ENCODE data around the gene APLP2.

DNA sequence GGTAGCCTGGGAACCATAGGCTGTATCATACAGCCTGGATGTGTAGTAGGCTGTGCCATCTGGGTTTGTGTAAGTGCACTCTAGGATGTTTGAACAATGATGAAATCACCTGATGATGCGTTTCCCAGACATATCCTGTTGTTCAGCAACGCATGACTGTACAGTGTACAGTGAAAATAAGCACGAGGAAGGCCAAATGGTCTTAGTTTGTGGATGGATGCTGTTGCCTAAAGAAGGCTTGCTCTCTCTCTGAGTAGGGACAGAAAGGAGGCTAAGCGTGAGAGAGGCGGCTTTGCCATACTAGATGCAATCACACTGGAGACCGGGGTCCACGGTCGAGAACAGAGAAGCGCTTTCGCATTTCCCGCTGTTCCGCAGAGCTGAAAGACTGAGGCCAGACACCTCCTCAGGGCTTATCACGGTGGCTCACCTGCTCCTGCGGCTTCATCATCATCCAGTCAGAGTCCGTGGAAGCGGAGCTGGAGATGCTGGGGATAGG lies 27.6 kb upstream of the APLP2 start:
- TF ChIP-seq, protein P1, sequence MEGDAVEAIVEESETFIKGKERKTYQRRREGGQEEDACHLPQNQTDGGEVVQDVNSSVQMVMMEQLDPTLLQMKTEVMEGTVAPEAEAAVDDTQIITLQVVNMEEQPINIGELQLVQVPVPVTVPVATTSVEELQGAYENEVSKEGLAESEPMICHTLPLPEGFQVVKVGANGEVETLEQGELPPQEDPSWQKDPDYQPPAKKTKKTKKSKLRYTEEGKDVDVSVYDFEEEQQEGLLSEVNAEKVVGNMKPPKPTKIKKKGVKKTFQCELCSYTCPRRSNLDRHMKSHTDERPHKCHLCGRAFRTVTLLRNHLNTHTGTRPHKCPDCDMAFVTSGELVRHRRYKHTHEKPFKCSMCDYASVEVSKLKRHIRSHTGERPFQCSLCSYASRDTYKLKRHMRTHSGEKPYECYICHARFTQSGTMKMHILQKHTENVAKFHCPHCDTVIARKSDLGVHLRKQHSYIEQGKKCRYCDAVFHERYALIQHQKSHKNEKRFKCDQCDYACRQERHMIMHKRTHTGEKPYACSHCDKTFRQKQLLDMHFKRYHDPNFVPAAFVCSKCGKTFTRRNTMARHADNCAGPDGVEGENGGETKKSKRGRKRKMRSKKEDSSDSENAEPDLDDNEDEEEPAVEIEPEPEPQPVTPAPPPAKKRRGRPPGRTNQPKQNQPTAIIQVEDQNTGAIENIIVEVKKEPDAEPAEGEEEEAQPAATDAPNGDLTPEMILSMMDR (IDR thresholded peaks at IDR 0.05): no peak
- TF ChIP-seq, protein P2, sequence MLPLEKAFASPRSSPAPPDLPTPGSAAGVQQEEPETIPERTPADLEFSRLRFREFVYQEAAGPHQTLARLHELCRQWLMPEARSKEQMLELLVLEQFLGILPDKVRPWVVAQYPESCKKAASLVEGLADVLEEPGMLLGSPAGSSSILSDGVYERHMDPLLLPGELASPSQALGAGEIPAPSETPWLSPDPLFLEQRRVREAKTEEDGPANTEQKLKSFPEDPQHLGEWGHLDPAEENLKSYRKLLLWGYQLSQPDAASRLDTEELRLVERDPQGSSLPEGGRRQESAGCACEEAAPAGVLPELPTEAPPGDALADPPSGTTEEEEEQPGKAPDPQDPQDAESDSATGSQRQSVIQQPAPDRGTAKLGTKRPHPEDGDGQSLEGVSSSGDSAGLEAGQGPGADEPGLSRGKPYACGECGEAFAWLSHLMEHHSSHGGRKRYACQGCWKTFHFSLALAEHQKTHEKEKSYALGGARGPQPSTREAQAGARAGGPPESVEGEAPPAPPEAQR (CRISPR knock-in tag; IDR thresholded peaks at IDR 0.05): no peak
- no peak for TF ChIP-seq ESRRA (CRISPR knock-in tag; IDR thresholded peaks at IDR 0.05; ENCODE audit: borderline replicate concordance)
- TF ChIP-seq, protein P3, sequence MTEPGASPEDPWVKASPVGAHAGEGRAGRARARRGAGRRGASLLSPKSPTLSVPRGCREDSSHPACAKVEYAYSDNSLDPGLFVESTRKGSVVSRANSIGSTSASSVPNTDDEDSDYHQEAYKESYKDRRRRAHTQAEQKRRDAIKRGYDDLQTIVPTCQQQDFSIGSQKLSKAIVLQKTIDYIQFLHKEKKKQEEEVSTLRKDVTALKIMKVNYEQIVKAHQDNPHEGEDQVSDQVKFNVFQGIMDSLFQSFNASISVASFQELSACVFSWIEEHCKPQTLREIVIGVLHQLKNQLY (CRISPR knock-in tag; IDR thresholded peaks at IDR 0.05): no peak
- no peak for TF ChIP-seq RELA (CRISPR knock-in tag; IDR thresholded peaks at IDR 0.05; ENCODE audit: borderline replicate concordance)

Measured in WTC11 (cell line).